Activated CD4-positive, alpha-beta T cell treated with anti-CD3 and anti-CD28 coated beads, Interleukin-2, amount 50 U/mL, for 24 hours (primary cell): Measurements from ENCODE around the gene SGCE.
"Not testable (repeated sequence)": the region's sequence is repeated elsewhere in the genome, so short reads cannot be mapped to it uniquely, and the experiment has no call there.

ENCODE experiments used
- DNase-seq, 2 donors: peaks; one replicate each; pipeline ENCODE4 v3.0.0-alpha.2; 2020; ENCODE audit warnings: low read depth in 1 of 2, low spot score in 1 of 2

Gene SGCE

GRCh38 chr7:94655848-94656657 lies at the start of gene SGCE:
SGCE (minus strand) TSS chr7:94656133; CDS start chr7:94656098, 35 bp downstream.
- DNase-seq: peak in 1 of 2 donors; percentile 11

- not testable (repeated sequence) for DNase-seq
Observed at GRCh38 chr7:94705155-94706021, 49.5 kb upstream of the SGCE start.

- no peak for DNase-seq
Observed at GRCh38 chr7:94701555-94701973, 45.6 kb upstream of the SGCE start.

GRCh38 chr7:94700926-94701554 lies 45.1 kb upstream of the SGCE start:
- DNase-seq: no peak

GRCh38 chr7:94698275-94698674 lies 42.3 kb upstream of the SGCE start:
- no peak for DNase-seq

GRCh38 chr7:94697035-94697974 lies 41.4 kb upstream of the SGCE start:
- no peak for DNase-seq

GRCh38 chr7:94687810-94688209 lies 31.9 kb upstream of the SGCE start:
- DNase-seq: no peak

- no peak for DNase-seq
Observed at GRCh38 chr7:94687076-94687475, 31.1 kb upstream of the SGCE start.

- DNase-seq: no peak
Observed at GRCh38 chr7:94683066-94683465, 27.1 kb upstream of the SGCE start.

- DNase-seq: no peak
Observed at GRCh38 chr7:94679358-94679757, 23.4 kb upstream of the SGCE start.

GRCh38 chr7:94676431-94676830 lies 20.5 kb upstream of the SGCE start:
- DNase-seq: no peak

- DNase-seq: no peak
Observed at GRCh38 chr7:94675356-94675755, 19.4 kb upstream of the SGCE start.

GRCh38 chr7:94671444-94672235 lies 15.7 kb upstream of the SGCE start:
- DNase-seq: no peak

GRCh38 chr7:94669773-94670495 lies 14.0 kb upstream of the SGCE start:
- no peak for DNase-seq

- DNase-seq: no peak
Observed at GRCh38 chr7:94666879-94667587, 11.1 kb upstream of the SGCE start.

- no peak for DNase-seq
Observed at GRCh38 chr7:94665426-94665825, 9.5 kb upstream of the SGCE start.

GRCh38 chr7:94664023-94664422 lies 8.1 kb upstream of the SGCE start:
- DNase-seq: no peak

GRCh38 chr7:94662548-94662947 lies 6.6 kb upstream of the SGCE start:
- no peak for DNase-seq
